ENCODE measurements around the gene CERS1.

DNA sequence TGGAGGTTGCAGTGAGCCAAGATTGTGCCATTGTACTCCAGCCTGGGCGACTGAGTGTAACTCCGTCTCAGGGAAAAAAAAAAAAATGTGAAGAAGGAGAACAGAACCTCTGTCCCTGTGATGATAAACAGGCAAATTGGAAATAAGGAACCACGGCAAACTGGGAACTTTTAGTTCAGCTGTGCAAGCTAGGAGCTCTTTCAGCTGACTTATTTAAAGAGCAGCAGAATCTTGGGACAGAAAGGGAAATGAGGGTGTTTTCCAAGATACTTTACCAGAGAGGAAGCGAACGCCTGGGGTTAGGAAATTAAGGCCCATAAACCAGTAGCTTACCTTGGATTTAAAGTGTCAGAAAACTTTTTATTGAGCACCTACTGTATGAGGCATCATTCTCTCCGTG lies 67.2 kb downstream of the CERS1 start:
- TF ChIP-seq, protein P1, sequence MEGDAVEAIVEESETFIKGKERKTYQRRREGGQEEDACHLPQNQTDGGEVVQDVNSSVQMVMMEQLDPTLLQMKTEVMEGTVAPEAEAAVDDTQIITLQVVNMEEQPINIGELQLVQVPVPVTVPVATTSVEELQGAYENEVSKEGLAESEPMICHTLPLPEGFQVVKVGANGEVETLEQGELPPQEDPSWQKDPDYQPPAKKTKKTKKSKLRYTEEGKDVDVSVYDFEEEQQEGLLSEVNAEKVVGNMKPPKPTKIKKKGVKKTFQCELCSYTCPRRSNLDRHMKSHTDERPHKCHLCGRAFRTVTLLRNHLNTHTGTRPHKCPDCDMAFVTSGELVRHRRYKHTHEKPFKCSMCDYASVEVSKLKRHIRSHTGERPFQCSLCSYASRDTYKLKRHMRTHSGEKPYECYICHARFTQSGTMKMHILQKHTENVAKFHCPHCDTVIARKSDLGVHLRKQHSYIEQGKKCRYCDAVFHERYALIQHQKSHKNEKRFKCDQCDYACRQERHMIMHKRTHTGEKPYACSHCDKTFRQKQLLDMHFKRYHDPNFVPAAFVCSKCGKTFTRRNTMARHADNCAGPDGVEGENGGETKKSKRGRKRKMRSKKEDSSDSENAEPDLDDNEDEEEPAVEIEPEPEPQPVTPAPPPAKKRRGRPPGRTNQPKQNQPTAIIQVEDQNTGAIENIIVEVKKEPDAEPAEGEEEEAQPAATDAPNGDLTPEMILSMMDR (IDR thresholded peaks at IDR 0.05 in 2 of 3, conservative IDR thresholded peaks at IDR 0.05 in 1 of 3; ENCODE audit: borderline replicate concordance in 1 of 3, insufficient read depth in 1 of 3, low read depth in 2 of 3, low read length in 2 of 3): no peak
- TF ChIP-seq EZH2phosphoT487 (IDR thresholded peaks at IDR 0.05; ENCODE audit: borderline replicate concordance): no peak
- TF ChIP-seq POLR2A (IDR thresholded peaks at IDR 0.05; ENCODE audit: borderline replicate concordance, extremely low read depth, insufficient read depth, insufficient read length): no peak
- TF ChIP-seq, protein P2, sequence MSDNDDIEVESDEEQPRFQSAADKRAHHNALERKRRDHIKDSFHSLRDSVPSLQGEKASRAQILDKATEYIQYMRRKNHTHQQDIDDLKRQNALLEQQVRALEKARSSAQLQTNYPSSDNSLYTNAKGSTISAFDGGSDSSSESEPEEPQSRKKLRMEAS (IDR thresholded peaks at IDR 0.05): no peak
- no peak for TF ChIP-seq POLR2AphosphoS5 (IDR thresholded peaks at IDR 0.05; ENCODE audit: low read depth, low read length)
- TF ChIP-seq JUND (IDR thresholded peaks at IDR 0.05): no peak
- TF ChIP-seq EZH2 (IDR thresholded peaks at IDR 0.05): no peak
- TF ChIP-seq SP1 (IDR thresholded peaks at IDR 0.05; ENCODE audit: low read depth): no peak
- TF ChIP-seq, protein P3, sequence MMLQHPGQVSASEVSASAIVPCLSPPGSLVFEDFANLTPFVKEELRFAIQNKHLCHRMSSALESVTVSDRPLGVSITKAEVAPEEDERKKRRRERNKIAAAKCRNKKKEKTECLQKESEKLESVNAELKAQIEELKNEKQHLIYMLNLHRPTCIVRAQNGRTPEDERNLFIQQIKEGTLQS (IDR thresholded peaks at IDR 0.05): no peak

All from HCT116 (cell line).